ENCODE measurements around the gene TCF3. TPM values are rescaled to one million over a fixed set of nuclear protein-coding genes. Genes with fewer than 3 reads are reported as not detected.

The TCF3 gene
- total and polyA plus RNA-seq, 4 donors, result 36.9 to 58.1 (median 45.2) TPM

GRCh38 chr19:1610579-1610978 is 41.8 kb downstream of the TCF3 start:
- Histone ChIP-seq H3K9me3 (ENCODE audit: control insufficient read depth in 4 of 4, insufficient read depth in 3 of 4, low read length in 3 of 4) (peaks cover 0 to 3% (median 0%) of the 10 kb centered on the region in 4 donors), H3K27ac (ENCODE audit: low read depth in 1 of 2, low read length in 1 of 2) (no peak overlapping the region), H3K27me3 (ENCODE audit: control insufficient read depth in 3 of 3, insufficient read depth in 3 of 3, low read length in 2 of 3) (no peaks in the 10 kb centered on the region), H3K36me3 (ENCODE audit: control insufficient read depth in 4 of 4, insufficient read depth in 4 of 4, low read length in 4 of 4) (peaks cover 9 to 50% (median 20%) of the 10 kb centered on the region in 4 donors), H3K9ac (ENCODE audit: insufficient read depth in 1 of 2, low read length in 2 of 2) (no peak overlapping the region), H3K4me3 (no peak overlapping the region), H3K4me1 (ENCODE audit: control insufficient read depth in 5 of 5, insufficient read depth in 5 of 5, low read length in 5 of 5) (peaks cover 0 to 7% (median 0%) of the 10 kb centered on the region in 5 donors)
- no peak for TF ChIP-seq CTCF (IDR thresholded peaks at IDR 0.05; ENCODE audit: control extremely low read depth, extremely low read depth)
- ATAC-seq (ENCODE audit: insufficient read depth, low FRiP score), result no peak
- no peak for DNase-seq
- WGBS, 2 donors, result 83 to 84% methylated on average over 11 of the region's 11 CpGs

GRCh38 chr19:1609680-1610474 is 42.5 kb downstream of the TCF3 start:
- no peaks in the 10 kb centered on the region for H3K27me3 ChIP-seq (ENCODE audit: control insufficient read depth in 3 of 3, insufficient read depth in 3 of 3, low read length in 2 of 3)
- DNase-seq (no peak), ATAC-seq (ENCODE audit: insufficient read depth, low FRiP score) (no peak)
- no peak for TF ChIP-seq CTCF (IDR thresholded peaks at IDR 0.05; ENCODE audit: control extremely low read depth, extremely low read depth)
- peaks cover 0 to 3% (median 0%) of the 10 kb centered on the region in 4 donors for H3K9me3 ChIP-seq (ENCODE audit: control insufficient read depth in 4 of 4, insufficient read depth in 3 of 4, low read length in 3 of 4)
- H3K4me1 ChIP-seq (ENCODE audit: control insufficient read depth in 5 of 5, insufficient read depth in 5 of 5, low read length in 5 of 5), result peaks cover 0 to 7% (median 0%) of the 10 kb centered on the region in 5 donors
- no peak overlapping the region for H3K4me3 ChIP-seq
- no peak overlapping the region for H3K27ac ChIP-seq (ENCODE audit: low read depth in 1 of 2, low read length in 1 of 2)
- no peak overlapping the region for H3K9ac ChIP-seq (ENCODE audit: insufficient read depth in 1 of 2, low read length in 2 of 2)
- WGBS, 2 donors, result 86 to 89% methylated on average over 16 of the region's 16 CpGs
- peaks cover 5 to 43% (median 18%) of the 10 kb centered on the region in 4 donors for H3K36me3 ChIP-seq (ENCODE audit: control insufficient read depth in 4 of 4, insufficient read depth in 4 of 4, low read length in 4 of 4)

GRCh38 chr19:1609103-1609396 is 43.4 kb downstream of the TCF3 start:
- H3K27ac ChIP-seq (ENCODE audit: low read depth in 1 of 2, low read length in 1 of 2), result no peak overlapping the region
- no peak overlapping the region for H3K9ac ChIP-seq (ENCODE audit: insufficient read depth in 1 of 2, low read length in 2 of 2)
- no peak for ATAC-seq (ENCODE audit: insufficient read depth, low FRiP score)
- H3K4me1 ChIP-seq (ENCODE audit: control insufficient read depth in 5 of 5, insufficient read depth in 5 of 5, low read length in 5 of 5), result peaks cover 0 to 11% (median 4%) of the 10 kb centered on the region in 5 donors
- H3K36me3 ChIP-seq (ENCODE audit: control insufficient read depth in 4 of 4, insufficient read depth in 4 of 4, low read length in 4 of 4), result peaks cover 4 to 35% (median 16%) of the 10 kb centered on the region in 4 donors
- H3K27me3 ChIP-seq (ENCODE audit: control insufficient read depth in 3 of 3, insufficient read depth in 3 of 3, low read length in 2 of 3), result no peaks in the 10 kb centered on the region
- H3K4me3 ChIP-seq, result no peak overlapping the region
- WGBS, 2 donors, result 18 to 35% methylated on average over 10 of the region's 10 CpGs
- peaks cover 0 to 3% (median 0%) of the 10 kb centered on the region in 4 donors for H3K9me3 ChIP-seq (ENCODE audit: control insufficient read depth in 4 of 4, insufficient read depth in 3 of 4, low read length in 3 of 4)
- no peak for TF ChIP-seq CTCF (IDR thresholded peaks at IDR 0.05; ENCODE audit: control extremely low read depth, extremely low read depth)
- DNase-seq, result no peak
